ENCODE measurements around the gene SMIM21.

GRCh38 chr18:75390854-75391253 lies 36.6 kb downstream of the SMIM21 start:
- TF ChIP-seq CTCF (optimal IDR thresholded peaks at IDR 0.05 in 1 of 3, IDR thresholded peaks at IDR 0.05 in 1 of 3, conservative IDR thresholded peaks at IDR 0.05 in 1 of 3; ENCODE audit: extremely low read depth in 1 of 3, insufficient read depth in 2 of 3, low read length in 3 of 3) (no peak), EZH2 (IDR thresholded peaks at IDR 0.05; ENCODE audit: low read length) (no peak)
